Measurements from ENCODE around the gene DTNB. TPM values are rescaled to one million over a fixed set of nuclear protein-coding genes. Genes with fewer than 3 reads are reported as not detected.

Gene DTNB
- total RNA-seq, 2 experiments from 2014 or later = 23.7 to 49.8 TPM

DNA sequence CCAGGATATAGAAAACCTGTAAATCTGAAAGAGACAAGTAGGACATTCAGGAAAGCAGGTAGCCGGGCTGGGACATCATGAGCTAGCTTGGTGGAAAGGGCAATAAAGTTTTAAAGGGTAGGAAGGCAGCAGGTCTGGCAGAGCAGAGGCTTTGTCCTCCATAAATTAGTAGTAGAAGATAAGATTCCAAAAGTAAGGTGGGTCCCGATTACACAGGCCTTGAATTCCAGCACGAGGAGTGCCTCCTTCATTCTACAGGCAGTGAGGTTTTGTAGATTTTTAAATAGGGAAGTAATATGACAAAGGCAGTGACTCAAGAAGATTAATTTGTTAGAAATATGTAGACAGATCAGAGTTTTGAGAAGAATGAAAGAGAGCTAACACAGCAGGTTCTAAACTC, 160.7 kb downstream of the DTNB start:
- Mint-ChIP-seq H3K27ac (peak overlapping the region; percentile 12), H3K27me3 (no peaks in the 10 kb centered on the region), H3K9me3 (ENCODE audit: low read depth) (no peaks in the 10 kb centered on the region), H3K4me1 (peaks cover 27% of the 10 kb centered on the region), H3K4me3 (no peak overlapping the region), H3K36me3 (peaks cover 13% of the 10 kb centered on the region)
- DNase-seq (no peak), ATAC-seq (no peak)
- CTCF ChIA-PET = interaction anchor here (1.1 to 1.2 kb wide), 2 partner anchors 19 to 151 kb away, joined by 3 to 5 read pairs; no protein-coding TSS in a partner anchor

DNA sequence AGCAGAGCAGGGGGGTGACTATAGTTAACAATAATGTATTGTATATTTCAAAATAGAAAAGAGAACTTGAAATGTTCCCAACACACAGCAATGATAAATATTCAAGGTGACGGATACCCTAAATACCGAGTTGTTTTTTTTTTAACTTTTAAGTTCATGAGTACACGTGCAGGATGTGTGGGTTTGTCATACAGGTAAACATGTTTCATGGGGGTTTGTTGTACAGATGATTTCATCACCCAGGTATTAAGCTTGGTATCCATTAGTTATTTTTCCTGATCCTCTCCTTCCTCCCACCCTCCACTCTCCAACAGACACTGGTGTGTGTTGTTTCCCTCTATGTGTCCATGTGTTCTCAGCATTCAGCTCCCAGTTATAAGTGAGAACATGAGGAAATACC, 167.2 kb downstream of the DTNB start:
- Mint-ChIP-seq H3K9me3 (ENCODE audit: low read depth) (no peaks in the 10 kb centered on the region), H3K36me3 (no peaks in the 10 kb centered on the region), H3K27ac (no peak overlapping the region), H3K4me3 (no peak overlapping the region), H3K4me1 (no peaks in the 10 kb centered on the region), H3K27me3 (no peaks in the 10 kb centered on the region)
- CTCF ChIA-PET = interaction anchor here (0.7 to 1.8 kb wide), 2 partner anchors 52 to 230 kb away, joined by 3 to 4 read pairs; no protein-coding TSS in a partner anchor
- ATAC-seq = no peak
- no peak for DNase-seq

DNA sequence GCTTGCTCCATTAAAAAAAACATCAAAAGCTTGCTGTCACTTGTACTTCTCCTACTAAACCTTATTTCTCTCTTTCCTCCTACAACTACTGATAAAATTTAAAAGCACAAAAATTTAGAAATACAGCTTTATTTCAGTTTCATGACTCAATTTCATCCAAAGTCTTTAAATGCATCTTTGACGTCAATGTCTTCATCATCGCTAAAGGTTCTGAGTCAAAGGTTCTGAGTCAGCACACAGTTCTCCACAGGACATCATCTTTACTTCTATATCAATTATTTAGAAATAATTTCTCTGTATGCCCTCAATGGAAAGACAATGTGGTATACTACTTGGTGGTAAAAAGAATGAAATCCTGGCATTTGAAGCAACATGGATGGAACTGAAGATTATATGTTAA, 167.8 kb downstream of the DTNB start:
- Mint-ChIP-seq H3K27ac (no peak overlapping the region), H3K27me3 (no peaks in the 10 kb centered on the region), H3K4me1 (no peaks in the 10 kb centered on the region), H3K9me3 (ENCODE audit: low read depth) (no peaks in the 10 kb centered on the region), H3K36me3 (no peaks in the 10 kb centered on the region), H3K4me3 (no peak overlapping the region)
- ATAC-seq (no peak), DNase-seq (no peak)
- CTCF ChIA-PET = interaction anchor here (0.7 to 1.8 kb wide), 2 partner anchors 52 to 229 kb away, joined by 3 to 4 read pairs; no protein-coding TSS in a partner anchor

DNA sequence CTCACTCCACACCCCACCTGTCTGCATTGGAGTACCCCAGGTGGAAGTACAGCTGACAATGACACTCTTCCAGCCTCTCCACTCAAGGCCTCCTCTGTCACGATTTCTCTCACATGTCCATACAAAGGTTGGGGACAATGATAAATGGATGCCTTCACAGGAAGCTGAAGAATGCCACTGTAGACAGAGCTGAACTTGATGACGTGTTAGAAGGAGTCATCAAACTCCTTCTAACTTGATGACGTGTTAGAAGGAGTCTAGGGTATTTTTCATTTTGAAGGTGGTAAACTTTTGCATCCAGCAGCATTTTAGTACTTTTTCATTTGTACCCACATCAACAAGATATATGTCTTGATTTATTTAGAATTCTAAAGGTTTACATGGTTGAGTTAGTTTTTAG, 168.2 kb downstream of the DTNB start:
- Mint-ChIP-seq H3K9me3 (ENCODE audit: low read depth) (no peaks in the 10 kb centered on the region), H3K4me3 (no peak overlapping the region), H3K27me3 (no peaks in the 10 kb centered on the region), H3K27ac (no peak overlapping the region), H3K4me1 (no peaks in the 10 kb centered on the region), H3K36me3 (no peaks in the 10 kb centered on the region)
- CTCF ChIA-PET = interaction anchor here (0.7 to 1.8 kb wide), 2 partner anchors 53 to 229 kb away, joined by 3 to 4 read pairs; no protein-coding TSS in a partner anchor
- DNase-seq = no peak
- ATAC-seq = no peak

DNA sequence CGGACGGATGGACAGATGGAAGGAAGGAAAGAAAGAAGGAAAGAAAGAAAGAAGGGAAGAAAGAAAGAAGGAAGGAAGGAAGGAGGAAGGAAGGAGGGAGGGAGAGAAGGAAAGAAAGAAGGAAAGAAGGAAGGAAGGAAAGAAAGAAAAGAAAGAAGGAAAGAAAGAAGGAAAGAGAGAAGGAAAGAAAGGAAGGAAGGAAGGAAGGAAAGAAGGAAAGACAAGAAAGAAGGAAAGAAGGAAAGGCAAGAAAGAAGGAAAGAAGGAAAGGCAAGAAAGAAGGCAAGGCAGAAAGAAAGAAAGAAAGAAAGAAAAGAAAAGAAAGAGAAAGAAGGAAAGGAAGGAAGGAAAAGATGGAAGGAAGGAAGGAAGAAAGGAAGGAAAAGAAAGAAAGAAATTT, 169.1 kb downstream of the DTNB start:
- no peaks in the 10 kb centered on the region for H3K4me1 Mint-ChIP-seq
- peaks cover under 1% of the 10 kb centered on the region for H3K36me3 Mint-ChIP-seq
- no peaks in the 10 kb centered on the region for H3K27me3 Mint-ChIP-seq
- H3K9me3 Mint-ChIP-seq (ENCODE audit: low read depth) = no peaks in the 10 kb centered on the region
- CTCF ChIA-PET = no interaction called here
- no peak for ATAC-seq
- H3K4me3 Mint-ChIP-seq = no peak overlapping the region
- H3K27ac Mint-ChIP-seq = no peak overlapping the region
- DNase-seq = no peak

DNA sequence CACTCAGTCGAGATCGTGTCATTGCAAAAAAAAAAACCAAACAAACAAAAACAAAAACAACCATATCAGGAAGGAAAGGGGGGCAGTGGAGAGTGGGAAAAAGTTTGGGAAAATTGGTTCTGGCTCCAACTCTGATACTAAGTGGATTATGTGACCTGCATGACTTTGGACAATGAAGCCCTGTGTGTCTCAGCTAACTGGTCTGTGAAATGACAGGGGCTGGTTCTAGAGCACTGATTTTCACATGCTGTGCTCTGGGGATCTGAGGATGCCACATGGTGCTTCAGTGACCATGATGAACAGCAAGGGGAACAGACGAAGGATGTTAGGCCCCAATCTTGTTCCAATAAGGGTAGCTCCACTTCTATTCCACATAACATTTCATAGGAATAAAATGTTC, 174.2 kb downstream of the DTNB start:
- Mint-ChIP-seq H3K4me1 (peaks cover 7% of the 10 kb centered on the region), H3K27ac (no peak overlapping the region), H3K4me3 (no peak overlapping the region), H3K27me3 (no peaks in the 10 kb centered on the region), H3K9me3 (ENCODE audit: low read depth) (no peaks in the 10 kb centered on the region), H3K36me3 (peaks cover 7% of the 10 kb centered on the region)
- no peak for DNase-seq
- ATAC-seq = no peak
- CTCF ChIA-PET = interaction anchor here (1.6 kb wide), 1 partner anchor 157 kb away, joined by 3 read pairs; the partner anchor contains the start of gene DNMT3A

DNA sequence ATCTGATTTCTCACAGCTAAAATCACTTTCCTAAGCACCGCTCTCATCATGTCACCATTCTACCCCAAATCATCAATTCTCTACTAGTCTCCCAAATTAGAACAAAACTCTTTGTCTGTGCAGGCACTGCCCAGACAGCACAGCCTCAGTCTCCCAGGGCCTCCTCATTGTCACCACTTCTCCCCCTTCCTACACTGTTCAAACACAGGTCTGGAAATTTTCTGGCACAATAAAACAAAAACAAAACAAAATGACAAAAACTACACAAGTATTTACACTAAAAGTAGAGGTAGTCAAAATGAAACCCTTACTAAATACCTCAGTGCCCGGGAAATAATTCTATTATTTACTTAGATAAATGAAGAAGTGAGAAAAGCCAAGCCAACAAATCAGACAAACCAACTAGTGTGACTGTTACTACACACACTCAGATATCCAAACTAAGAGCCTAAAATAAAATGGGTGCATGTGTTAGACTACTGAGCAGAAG, 175.4 kb downstream of the DTNB start:
- Mint-ChIP-seq H3K36me3 (peaks cover 7% of the 10 kb centered on the region), H3K4me1 (peaks cover 7% of the 10 kb centered on the region), H3K9me3 (ENCODE audit: low read depth) (no peaks in the 10 kb centered on the region), H3K27ac (no peak overlapping the region), H3K27me3 (no peaks in the 10 kb centered on the region), H3K4me3 (no peak overlapping the region)
- no peak for ATAC-seq
- no peak for DNase-seq
- CTCF ChIA-PET = no interaction called here

DNA sequence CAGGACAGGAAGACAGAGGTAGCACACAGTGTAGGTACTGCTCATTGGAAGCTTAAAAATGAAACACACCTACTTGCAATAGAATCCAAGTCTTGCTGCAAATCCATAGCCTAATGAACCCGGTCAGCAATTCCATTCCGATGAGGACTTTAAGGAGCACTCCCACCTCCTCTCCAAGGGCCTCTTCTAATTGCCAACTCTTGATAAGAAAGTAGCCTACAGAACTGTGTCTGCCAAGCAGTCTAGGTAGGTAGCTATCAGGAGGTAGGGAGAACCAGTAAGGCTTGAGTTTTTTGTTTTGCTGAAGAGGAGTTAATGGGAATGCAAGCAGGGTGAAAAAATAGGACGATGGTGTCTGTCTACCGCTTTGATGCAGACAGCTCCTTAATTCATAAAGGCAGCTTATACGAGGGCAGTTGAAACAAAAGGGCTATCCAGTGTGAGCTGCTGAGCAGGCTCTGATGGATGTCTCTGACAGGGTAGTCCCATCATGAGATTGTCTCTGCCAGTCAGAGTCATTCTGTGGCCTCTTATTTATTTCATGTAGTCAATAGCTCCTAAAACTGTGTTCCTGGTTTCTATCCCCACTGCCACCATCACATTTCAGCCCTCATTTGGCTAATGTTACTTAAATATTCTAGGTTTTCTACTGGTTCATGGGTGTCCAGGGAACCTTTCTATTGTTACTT, 176.0 kb downstream of the DTNB start:
- CTCF ChIA-PET = no interaction called here
- Mint-ChIP-seq H3K27ac (no peak overlapping the region), H3K9me3 (ENCODE audit: low read depth) (no peaks in the 10 kb centered on the region), H3K27me3 (no peaks in the 10 kb centered on the region), H3K36me3 (peaks cover 7% of the 10 kb centered on the region), H3K4me3 (no peak overlapping the region), H3K4me1 (peaks cover 12% of the 10 kb centered on the region)
- DNase-seq (no peak), ATAC-seq (no peak)

DNA sequence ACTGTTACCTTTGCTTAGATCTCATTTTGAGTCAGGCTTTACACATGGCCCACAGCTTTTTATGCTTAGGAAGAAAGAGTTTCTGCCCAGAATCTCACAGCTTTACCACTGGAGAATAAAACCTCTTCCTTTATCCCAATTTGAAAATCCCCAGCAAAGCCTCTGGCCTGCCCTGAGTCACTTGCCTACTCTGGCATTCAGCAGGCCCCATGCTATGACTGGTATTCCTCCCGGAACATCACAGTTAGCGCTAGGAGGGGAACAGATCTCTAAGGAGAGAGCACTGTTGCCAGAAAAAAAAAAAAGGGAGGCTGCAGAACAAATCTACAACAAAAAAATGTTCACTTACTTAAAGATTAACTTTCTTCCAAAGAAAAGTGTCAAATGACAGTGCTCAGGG, 178.8 kb downstream of the DTNB start:
- H3K4me1 Mint-ChIP-seq = peaks cover 23% of the 10 kb centered on the region
- CTCF ChIA-PET = no interaction called here

DNA sequence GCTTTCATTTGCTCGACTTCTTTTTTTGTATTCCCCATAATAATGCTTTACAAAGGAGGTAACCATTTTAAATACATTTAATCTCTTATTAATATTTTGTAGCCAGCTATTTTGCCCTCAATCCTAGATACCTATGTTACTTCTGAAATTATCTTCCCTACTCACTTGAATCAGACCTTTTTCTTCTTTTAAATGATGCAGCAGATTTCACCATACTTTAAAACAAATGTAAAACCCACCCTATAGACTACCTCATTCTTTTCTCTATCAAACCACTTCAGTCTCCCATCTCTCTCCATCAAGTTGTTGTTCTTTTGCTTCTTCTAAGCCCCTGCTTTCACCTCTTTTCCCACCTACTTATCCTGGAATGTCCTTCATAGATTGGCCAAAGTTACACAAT, 180.2 kb downstream of the DTNB start:
- ATAC-seq (no peak), DNase-seq (no peak)
- H3K36me3 Mint-ChIP-seq = peaks cover 1% of the 10 kb centered on the region
- no peaks in the 10 kb centered on the region for H3K27me3 Mint-ChIP-seq
- no peaks in the 10 kb centered on the region for H3K9me3 Mint-ChIP-seq (ENCODE audit: low read depth)
- CTCF ChIA-PET = interaction anchor here (0.9 to 1.2 kb wide), 2 partner anchors 16 to 19 kb away, joined by 3 read pairs; no protein-coding TSS in a partner anchor
- no peak overlapping the region for H3K27ac Mint-ChIP-seq
- H3K4me1 Mint-ChIP-seq = peaks cover 23% of the 10 kb centered on the region
- no peak overlapping the region for H3K4me3 Mint-ChIP-seq

More for the DNA sequence above, 178.8 kb downstream of the DTNB start:
- Mint-ChIP-seq H3K9me3 (ENCODE audit: low read depth) (no peaks in the 10 kb centered on the region), H3K36me3 (peaks cover 7% of the 10 kb centered on the region), H3K4me3 (no peak overlapping the region), H3K27ac (no peak overlapping the region), H3K27me3 (no peaks in the 10 kb centered on the region)
- no peak for ATAC-seq
- DNase-seq = no peak

DNA sequence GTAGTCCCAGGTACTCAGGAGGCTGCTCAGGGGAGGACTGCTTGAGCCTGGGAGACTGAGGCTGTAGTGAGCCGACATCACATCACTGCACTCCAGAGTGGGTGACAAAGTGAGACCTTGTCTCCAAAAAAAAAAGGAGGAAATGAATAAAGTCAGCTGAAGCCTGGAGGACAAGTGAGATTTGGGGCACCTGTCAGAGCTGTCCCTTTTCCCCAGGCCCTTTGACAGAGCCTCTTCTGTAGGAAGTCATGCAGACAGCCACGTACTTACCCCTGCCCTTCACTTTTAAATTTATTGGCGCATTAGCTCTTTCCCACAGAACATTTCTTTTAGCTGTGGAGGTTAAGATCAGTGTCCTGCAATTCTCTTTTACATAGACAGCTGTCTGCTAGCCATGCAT, 180.7 kb downstream of the DTNB start:
- H3K27ac Mint-ChIP-seq = no peak overlapping the region
- CTCF ChIA-PET = interaction anchor here (0.9 to 1.2 kb wide), 2 partner anchors 17 to 20 kb away, joined by 3 read pairs; no protein-coding TSS in a partner anchor
- H3K4me1 Mint-ChIP-seq = peaks cover 18% of the 10 kb centered on the region
- H3K9me3 Mint-ChIP-seq (ENCODE audit: low read depth) = no peaks in the 10 kb centered on the region
- H3K36me3 Mint-ChIP-seq = no peaks in the 10 kb centered on the region
- DNase-seq (no peak), ATAC-seq (no peak)
- no peaks in the 10 kb centered on the region for H3K27me3 Mint-ChIP-seq
- no peak overlapping the region for H3K4me3 Mint-ChIP-seq

DNA sequence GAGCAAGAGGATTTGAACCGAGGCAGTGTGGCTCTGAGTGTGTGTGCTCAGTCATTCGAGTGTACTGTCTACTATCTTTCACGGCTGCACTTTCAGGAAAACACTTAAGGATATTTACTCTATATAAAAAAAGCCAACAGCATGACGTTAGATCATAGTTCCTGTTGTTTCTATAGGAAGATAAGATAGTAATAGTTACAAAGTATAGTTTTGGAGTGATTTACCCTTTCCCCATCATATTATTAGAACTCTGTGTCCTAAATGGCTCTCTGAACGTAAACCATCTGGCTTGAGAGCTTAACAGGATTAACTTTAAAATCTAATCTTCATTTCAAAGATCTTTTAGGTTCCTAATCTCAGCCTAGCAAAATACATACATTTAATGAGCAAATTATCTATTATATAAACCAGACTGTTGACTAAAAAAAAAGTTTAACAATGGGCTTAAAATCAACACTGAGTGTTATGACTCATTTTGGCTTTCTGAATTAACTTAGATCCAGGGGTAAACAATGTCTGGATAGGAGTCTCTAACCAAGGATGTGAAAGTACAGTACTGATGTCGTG, 181.3 kb downstream of the DTNB start:
- peaks cover 17% of the 10 kb centered on the region for H3K4me1 Mint-ChIP-seq
- DNase-seq = no peak
- no peak overlapping the region for H3K27ac Mint-ChIP-seq
- no peaks in the 10 kb centered on the region for H3K27me3 Mint-ChIP-seq
- H3K36me3 Mint-ChIP-seq = no peaks in the 10 kb centered on the region
- no peak overlapping the region for H3K4me3 Mint-ChIP-seq
- H3K9me3 Mint-ChIP-seq (ENCODE audit: low read depth) = no peaks in the 10 kb centered on the region
- CTCF ChIA-PET = no interaction called here
- ATAC-seq = no peak

DNA sequence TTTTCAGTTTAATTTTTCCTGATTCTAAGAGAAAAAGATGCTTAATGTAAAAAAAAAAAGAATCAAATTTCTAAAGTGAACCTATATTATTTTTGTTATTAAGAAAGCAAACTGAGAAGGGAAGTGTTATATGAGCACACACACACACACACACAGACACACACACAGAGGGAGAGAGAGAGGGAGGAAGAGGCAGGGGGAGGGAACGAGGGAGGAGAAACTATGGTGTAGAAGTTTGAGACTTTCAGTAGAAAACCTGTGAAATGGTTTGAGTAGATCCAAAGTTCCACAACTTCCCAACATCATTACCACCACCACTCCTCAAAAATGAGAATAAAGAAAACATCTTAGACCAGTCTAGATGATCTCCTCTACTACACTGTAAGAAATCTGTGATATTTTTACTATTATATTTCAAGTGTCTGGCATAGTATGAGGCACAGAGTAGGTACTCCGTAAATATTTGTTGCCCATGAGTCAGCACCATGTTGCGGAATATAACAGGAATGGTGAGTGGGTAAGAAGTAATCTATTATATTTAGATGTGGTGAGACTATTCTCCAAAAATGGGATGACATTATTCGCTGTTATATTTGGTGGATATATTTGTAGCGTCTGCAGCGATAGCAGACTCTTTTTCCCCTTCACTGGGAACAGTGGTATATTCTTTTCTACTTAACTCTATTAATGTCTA, 182.2 kb downstream of the DTNB start:
- peaks cover 17% of the 10 kb centered on the region for H3K4me1 Mint-ChIP-seq
- CTCF ChIA-PET = interaction anchor here (0.8 kb wide), 1 partner anchor 12 kb away, joined by 3 read pairs; no protein-coding TSS in a partner anchor
- no peaks in the 10 kb centered on the region for H3K36me3 Mint-ChIP-seq
- H3K9me3 Mint-ChIP-seq (ENCODE audit: low read depth) = no peaks in the 10 kb centered on the region
- no peaks in the 10 kb centered on the region for H3K27me3 Mint-ChIP-seq
- H3K4me3 Mint-ChIP-seq = no peak overlapping the region
- ATAC-seq (no peak), DNase-seq (no peak)
- no peak overlapping the region for H3K27ac Mint-ChIP-seq

All from activated CD8-positive, alpha-beta memory T cell treated with anti-CD3 and anti-CD28 coated beads, Interleukin-2, amount 10 ng/mL, durations not matched to agents 7 days and 5 days (primary cell).